Tibial nerve (tissue), 4 donors: ENCODE results near the gene RNF215.

Experiments
- EP300 ChIP-seq, 2 donors: sonication (generic); formaldehyde crosslinking; IDR thresholded peaks; one replicate each; pipeline ENCODE4 v1.6.1; 2017; ENCODE audit warnings: antibody characterized with exemption in 2 of 2, mild to moderate bottlenecking in 1 of 2
- POLR2A ChIP-seq, 2 donors: fragments of 450-650 bp; IDR thresholded peaks; one replicate each; pipeline ENCODE4 v1.6.1; 2017; ENCODE audit warnings: antibody characterized with exemption in 2 of 2, mild to moderate bottlenecking in 2 of 2, moderate library complexity in 2 of 2
- TF ChIP-seq, protein P1 (sequence below), 5 experiments: fragments of 200-600 bp in 3 of 5; fragments of 450-650 bp in 2 of 5; sonication (generic) in 3 of 5; IDR thresholded peaks; one replicate each; pipeline ENCODE4 v1.5.1; 2016 to 2019; ENCODE audit warnings: antibody characterized with exemption in 5 of 5, mild to moderate bottlenecking in 3 of 5, moderate library complexity in 2 of 5

DNA sequence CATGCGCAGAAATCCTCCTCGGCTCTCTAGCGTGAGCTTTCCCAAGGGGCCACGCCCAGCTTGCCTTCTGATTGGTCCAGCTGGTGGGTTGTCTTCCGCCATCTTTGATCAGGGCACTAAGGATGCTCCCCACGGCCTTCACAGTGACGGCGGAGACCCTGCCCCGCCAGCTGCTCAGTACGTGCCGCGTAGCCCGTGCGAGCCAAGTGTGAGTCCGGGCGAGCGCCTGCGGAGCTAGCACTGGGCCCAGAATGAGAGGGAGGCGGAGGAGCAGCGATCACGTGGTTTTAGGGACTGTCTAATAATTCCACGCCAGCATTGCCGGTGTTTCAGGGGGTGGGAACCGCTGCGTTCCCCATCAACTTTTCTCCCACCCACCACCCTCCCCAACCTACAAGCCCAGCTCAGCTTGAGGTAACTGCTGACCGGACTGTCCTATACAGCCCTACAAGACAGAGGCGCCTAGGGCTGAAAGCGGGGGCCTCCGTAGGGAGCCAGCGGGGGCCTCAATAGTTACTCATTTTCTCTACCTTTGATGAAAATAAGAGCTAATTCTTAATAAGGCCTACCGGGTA lies 36.8 kb upstream of the RNF215 start:
- TF ChIP-seq, protein P1, sequence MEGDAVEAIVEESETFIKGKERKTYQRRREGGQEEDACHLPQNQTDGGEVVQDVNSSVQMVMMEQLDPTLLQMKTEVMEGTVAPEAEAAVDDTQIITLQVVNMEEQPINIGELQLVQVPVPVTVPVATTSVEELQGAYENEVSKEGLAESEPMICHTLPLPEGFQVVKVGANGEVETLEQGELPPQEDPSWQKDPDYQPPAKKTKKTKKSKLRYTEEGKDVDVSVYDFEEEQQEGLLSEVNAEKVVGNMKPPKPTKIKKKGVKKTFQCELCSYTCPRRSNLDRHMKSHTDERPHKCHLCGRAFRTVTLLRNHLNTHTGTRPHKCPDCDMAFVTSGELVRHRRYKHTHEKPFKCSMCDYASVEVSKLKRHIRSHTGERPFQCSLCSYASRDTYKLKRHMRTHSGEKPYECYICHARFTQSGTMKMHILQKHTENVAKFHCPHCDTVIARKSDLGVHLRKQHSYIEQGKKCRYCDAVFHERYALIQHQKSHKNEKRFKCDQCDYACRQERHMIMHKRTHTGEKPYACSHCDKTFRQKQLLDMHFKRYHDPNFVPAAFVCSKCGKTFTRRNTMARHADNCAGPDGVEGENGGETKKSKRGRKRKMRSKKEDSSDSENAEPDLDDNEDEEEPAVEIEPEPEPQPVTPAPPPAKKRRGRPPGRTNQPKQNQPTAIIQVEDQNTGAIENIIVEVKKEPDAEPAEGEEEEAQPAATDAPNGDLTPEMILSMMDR (IDR thresholded peaks at IDR 0.05): peak in 1 of 5 experiments; percentile 39
- TF ChIP-seq EP300 (IDR thresholded peaks at IDR 0.05): peak; percentile 80 to 95
- peak in 1 of 2 donors; percentile 74 for TF ChIP-seq POLR2A (IDR thresholded peaks at IDR 0.05)
